Activated T-helper 17 cell treated with anti-CD3 and anti-CD28 coated beads, Interleukin-2, amount 50 U/mL, for 72 hours (primary cell): ENCODE data around the gene PTPRN2. TPM values are rescaled to one million over a fixed set of nuclear protein-coding genes. Genes with fewer than 3 reads are reported as not detected.
"Not testable (repeated sequence)": the region's sequence is repeated elsewhere in the genome, so short reads cannot be mapped to it uniquely, and the experiment has no call there.

ENCODE experiments used
- ATAC-seq: fragments of 150-1000 bp; cut with Tn5 transposase; replicated peaks from 2 replicates; pipeline ENCODE4 v1.10.0; 2021; ENCODE audit warnings: mild to moderate bottlenecking, moderate library complexity
- H3K27ac Mint-ChIP-seq: one replicate; pipeline ENCODE4 v1.8.0; 2022; ENCODE audit warnings: mixed read lengths
- H3K27me3 Mint-ChIP-seq: one replicate; pipeline ENCODE4 v1.8.0; 2022; ENCODE audit warnings: mixed read lengths
- H3K36me3 Mint-ChIP-seq: one replicate; pipeline ENCODE4 v1.8.0; 2022; ENCODE audit warnings: low read depth, mild to moderate bottlenecking, mixed read lengths
- H3K4me1 Mint-ChIP-seq: one replicate; pipeline ENCODE4 v1.8.0; 2022; ENCODE audit warnings: mixed read lengths
- H3K4me3 Mint-ChIP-seq: one replicate; pipeline ENCODE4 v1.8.0; 2022; ENCODE audit warnings: mild to moderate bottlenecking, mixed read lengths
- H3K9me3 Mint-ChIP-seq: one replicate; pipeline ENCODE4 v1.8.0; 2022; ENCODE audit warnings: mixed read lengths
- total RNA-seq, 2 donors: library from RNA; stranded (reverse); gene quantifications; one replicate each; pipeline ENCODE4 v1.2.3, GENCODE V29; 2022

The PTPRN2 gene
- total RNA-seq, 2 donors from 2014 or later = 0.48 to 1.4 TPM

DNA sequence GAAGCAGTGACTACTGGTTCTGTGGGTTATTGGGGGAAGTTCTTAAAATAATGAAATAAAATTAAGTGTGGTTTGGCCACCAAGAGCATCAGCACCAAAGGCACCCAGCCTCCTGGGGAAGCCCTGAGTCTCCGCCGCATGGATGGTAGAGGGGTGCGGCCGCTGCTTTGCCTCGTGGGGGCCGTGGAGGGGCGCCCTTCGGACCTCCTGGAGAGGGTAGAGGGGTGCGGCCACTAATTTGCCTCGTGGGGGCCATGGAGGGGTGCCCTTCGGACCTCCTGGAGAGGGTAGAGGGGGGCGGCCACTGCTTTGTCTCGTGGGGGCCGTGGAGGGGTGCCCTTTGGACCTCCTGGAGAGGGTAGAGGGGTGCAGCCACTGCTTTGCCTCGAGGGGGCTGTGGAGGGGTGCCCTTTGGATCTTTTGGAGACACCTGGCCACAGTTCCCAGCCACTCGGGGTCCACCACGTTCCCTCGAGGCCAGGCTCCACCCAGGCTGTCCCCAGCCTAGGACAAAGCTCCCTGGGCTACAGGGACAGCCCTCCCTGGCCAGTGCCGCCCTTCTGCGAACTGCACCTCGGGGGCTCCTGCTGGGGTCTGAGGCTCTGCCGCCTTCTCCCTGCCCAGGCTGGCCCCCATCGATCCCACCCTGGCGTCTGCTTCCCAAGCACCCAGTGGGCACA, 535.1 kb downstream of the PTPRN2 start:
- no peak overlapping the region for H3K4me3 Mint-ChIP-seq
- no peak for ATAC-seq
- H3K4me1 Mint-ChIP-seq = no peaks in the 10 kb centered on the region
- no peaks in the 10 kb centered on the region for H3K36me3 Mint-ChIP-seq
- H3K9me3 Mint-ChIP-seq = no peaks in the 10 kb centered on the region
- H3K27ac Mint-ChIP-seq = no peak overlapping the region
- peaks cover 2% of the 10 kb centered on the region for H3K27me3 Mint-ChIP-seq

DNA sequence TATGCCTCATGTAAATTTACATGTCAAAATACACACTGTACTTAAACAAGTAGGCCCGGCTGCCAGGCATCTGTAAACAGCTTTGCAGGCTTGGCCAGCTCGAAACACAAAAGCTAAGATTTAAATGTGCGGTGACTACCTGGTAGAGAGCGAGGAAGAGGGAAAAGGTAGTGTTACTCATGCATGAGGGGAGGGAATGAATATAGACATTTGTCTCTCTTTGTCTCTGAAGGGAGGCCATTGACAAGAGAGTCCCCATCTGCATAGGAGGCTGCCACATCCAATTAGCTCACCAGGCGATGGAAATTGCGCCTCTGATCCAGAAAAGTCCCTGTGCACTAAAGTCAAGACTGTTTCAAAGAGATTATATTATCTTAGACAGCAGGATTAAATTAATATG, 535.8 kb downstream of the PTPRN2 start:
- no peaks in the 10 kb centered on the region for H3K4me1 Mint-ChIP-seq
- H3K4me3 Mint-ChIP-seq = no peak overlapping the region
- no peak for ATAC-seq
- H3K36me3 Mint-ChIP-seq = no peaks in the 10 kb centered on the region
- peaks cover 2% of the 10 kb centered on the region for H3K27me3 Mint-ChIP-seq
- H3K9me3 Mint-ChIP-seq = no peaks in the 10 kb centered on the region
- H3K27ac Mint-ChIP-seq = no peak overlapping the region

DNA sequence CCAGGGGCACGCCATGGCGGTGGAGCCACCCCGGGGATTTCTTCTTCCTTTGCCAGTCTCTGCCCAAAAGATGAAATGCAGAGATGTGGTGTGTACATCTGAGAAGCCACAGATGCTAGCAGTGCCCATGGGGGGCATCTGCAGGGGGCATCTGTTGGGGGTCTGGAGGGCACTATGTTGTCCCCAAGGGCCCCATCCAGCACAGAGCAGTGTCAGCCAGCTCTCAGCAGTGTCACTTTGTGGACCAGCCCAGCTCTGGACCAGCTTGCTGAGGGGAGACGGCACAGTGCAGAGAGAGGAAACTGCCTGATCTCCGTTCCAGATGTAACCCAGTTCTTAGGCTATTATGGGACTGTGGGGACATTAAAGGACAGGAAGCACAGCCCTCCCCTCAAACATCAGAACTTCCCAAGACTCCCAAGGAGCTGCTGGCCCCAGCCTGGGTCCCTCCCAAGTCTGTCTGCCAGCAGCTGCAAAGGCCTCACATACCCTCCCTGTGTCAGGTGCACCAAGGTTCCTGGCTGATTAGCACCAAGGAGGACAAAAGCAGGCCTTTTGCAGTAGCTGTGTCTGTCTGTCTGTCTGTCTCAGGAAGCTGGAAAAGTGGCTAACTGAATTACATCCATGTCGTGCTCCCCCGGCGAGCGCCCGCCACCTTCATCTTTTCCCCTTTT, 536.5 kb downstream of the PTPRN2 start:
- H3K27ac Mint-ChIP-seq = no peak overlapping the region
- no peaks in the 10 kb centered on the region for H3K36me3 Mint-ChIP-seq
- no peak overlapping the region for H3K4me3 Mint-ChIP-seq
- H3K27me3 Mint-ChIP-seq = peaks cover 2% of the 10 kb centered on the region
- no peaks in the 10 kb centered on the region for H3K9me3 Mint-ChIP-seq
- H3K4me1 Mint-ChIP-seq = no peaks in the 10 kb centered on the region
- no peak for ATAC-seq

DNA sequence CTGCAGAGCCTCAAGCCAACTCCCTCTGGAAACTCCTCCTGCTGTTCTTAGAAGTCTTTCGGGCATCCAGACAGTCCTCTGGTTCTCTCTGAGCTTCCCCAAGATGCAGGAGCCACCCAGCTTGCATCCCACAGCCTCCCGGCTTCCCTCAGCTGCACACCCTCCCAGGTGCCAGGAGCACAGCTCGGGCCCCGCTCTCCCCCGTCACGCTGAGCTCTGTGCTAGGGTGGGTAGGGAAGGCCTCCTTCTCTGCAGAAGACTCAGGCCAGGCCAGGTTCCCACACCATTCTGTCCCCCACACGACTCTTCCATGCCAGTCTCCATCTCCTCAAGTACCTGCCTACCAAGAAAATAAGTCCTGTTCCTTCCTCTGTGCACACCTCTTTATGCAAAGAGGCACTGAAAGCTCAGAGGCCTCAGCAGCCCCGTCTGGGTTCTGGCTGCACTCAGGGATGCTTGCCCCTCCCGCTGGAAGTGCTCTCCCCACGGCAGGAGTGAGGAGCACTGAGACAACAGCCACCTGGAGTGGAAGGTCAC, 537.1 kb downstream of the PTPRN2 start:
- Mint-ChIP-seq H3K9me3 (no peaks in the 10 kb centered on the region), H3K36me3 (no peaks in the 10 kb centered on the region), H3K27me3 (peaks cover 2% of the 10 kb centered on the region), H3K4me1 (no peaks in the 10 kb centered on the region), H3K27ac (no peak overlapping the region), H3K4me3 (no peak overlapping the region)
- no peak for ATAC-seq

DNA sequence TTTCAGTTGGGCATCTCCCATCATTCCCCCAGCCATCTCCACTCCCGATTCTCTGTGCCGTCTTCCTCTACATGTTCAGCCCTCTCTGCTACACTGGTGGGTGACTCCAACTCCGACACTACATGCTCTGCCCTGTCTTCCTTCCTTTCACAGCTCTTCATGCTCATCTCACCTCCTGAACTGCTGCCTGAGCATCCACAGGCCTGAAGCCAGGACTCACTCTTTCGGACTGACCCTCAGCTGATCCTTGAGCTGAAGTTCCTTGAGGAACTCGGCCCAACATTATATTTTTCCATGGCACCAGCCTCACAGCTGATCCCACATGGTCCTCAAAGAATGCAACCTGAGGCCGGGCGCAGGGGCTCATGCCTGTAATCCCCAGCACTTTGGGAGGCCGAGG, 538.4 kb downstream of the PTPRN2 start:
- Mint-ChIP-seq H3K4me3 (no peak overlapping the region), H3K9me3 (no peaks in the 10 kb centered on the region), H3K36me3 (no peaks in the 10 kb centered on the region), H3K27ac (no peak overlapping the region), H3K27me3 (peaks cover 2% of the 10 kb centered on the region), H3K4me1 (no peaks in the 10 kb centered on the region)
- no peak for ATAC-seq

DNA sequence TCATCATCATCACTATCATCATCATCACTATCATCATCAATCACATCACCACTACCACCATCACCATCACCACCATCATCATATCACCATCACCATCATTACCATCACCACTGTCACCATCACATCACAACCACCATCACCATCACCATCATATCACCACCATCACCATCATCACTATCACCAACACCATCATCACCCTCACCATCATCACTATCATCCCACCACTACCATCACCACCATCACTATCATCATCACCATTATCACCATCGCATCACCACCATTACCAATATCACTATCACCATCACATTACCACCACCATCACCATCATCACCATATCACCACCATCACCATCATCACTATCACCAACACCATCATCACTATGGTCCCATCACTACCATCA, 539.1 kb downstream of the PTPRN2 start:
- Mint-ChIP-seq H3K4me3 (no peak overlapping the region), H3K27me3 (peaks cover 2% of the 10 kb centered on the region), H3K27ac (no peak overlapping the region), H3K9me3 (no peaks in the 10 kb centered on the region), H3K4me1 (no peaks in the 10 kb centered on the region), H3K36me3 (no peaks in the 10 kb centered on the region)
- no peak for ATAC-seq

DNA sequence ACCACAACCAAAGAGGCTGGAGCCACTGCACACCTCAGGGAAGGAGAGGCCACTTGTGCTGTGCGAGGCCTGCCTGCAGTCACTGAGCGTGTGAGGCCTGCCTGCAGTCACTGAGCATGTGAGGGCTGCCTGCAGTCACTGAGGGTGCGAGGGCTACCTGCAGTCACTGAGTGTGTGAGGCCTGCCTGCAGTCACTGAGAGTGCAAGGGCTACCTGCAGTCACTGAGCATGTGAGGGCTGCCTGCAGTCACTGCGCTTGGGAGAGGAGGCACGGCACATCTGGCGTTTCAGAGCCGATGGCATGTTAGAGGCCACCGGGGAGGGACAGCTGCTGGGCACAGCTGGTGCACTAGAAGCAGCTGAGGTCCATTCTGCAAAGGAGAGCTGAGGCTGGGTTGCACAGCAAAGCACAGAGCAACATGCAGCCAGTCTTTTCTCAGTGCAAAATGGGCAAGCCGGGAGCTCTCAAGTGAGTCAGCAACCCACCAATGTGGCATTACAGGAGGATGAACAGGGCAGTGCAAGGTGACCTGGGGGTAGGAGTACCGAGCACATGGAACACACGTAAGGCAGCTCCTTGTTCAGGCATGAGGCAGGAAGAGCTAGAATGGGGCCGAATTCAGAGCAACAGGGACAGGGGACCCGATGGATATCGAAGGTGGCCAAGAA, 540.1 kb downstream of the PTPRN2 start:
- Mint-ChIP-seq H3K4me1 (no peaks in the 10 kb centered on the region), H3K27ac (no peak overlapping the region), H3K36me3 (no peaks in the 10 kb centered on the region), H3K4me3 (no peak overlapping the region), H3K27me3 (peaks cover 2% of the 10 kb centered on the region), H3K9me3 (no peaks in the 10 kb centered on the region)
- no peak for ATAC-seq

DNA sequence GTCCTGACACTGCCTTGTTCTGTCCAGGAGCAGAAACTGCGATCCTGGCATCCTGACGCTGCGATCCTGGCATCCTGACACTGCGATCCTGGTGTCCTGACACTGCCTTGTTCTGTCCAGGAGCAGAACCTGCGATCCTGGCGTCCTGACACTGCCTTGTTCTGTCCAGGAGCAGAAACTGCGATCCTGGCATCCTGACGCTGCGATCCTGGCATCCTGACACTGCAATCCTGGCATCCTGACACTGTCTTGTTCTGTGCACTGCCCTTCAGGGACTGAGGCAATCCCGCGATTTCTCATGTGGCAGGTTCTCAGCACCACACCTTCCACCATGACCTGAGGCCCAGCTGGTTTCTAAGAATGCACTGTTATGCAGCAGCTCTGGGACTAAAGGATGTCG, 541.4 kb downstream of the PTPRN2 start:
- H3K9me3 Mint-ChIP-seq, H3K27me3 Mint-ChIP-seq, H3K27ac Mint-ChIP-seq, H3K36me3 Mint-ChIP-seq, ATAC-seq, H3K4me1 Mint-ChIP-seq, H3K4me3 Mint-ChIP-seq: not testable (repeated sequence)

DNA sequence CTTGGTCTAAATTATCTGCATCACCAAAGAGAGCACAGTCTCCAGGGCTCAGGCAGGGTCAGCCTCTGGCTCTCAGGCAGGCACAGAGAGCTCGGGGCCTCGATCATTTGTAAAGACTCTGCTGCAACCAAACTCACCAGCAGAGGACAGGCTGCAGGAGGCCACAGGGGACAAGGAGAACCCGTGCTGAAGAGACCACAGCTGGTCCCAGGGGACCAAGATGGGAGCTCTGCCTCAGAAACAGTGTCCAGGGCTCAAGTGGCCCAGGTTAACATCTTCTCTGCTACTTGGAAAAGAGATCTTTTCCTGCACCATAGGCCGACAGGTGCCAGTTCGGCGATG, 543.2 kb downstream of the PTPRN2 start:
- Mint-ChIP-seq H3K27ac (no peak overlapping the region), H3K4me3 (no peak overlapping the region), H3K4me1 (no peaks in the 10 kb centered on the region), H3K36me3 (no peaks in the 10 kb centered on the region), H3K9me3 (peaks cover 3% of the 10 kb centered on the region), H3K27me3 (peaks cover 4% of the 10 kb centered on the region)
- ATAC-seq = no peak

DNA sequence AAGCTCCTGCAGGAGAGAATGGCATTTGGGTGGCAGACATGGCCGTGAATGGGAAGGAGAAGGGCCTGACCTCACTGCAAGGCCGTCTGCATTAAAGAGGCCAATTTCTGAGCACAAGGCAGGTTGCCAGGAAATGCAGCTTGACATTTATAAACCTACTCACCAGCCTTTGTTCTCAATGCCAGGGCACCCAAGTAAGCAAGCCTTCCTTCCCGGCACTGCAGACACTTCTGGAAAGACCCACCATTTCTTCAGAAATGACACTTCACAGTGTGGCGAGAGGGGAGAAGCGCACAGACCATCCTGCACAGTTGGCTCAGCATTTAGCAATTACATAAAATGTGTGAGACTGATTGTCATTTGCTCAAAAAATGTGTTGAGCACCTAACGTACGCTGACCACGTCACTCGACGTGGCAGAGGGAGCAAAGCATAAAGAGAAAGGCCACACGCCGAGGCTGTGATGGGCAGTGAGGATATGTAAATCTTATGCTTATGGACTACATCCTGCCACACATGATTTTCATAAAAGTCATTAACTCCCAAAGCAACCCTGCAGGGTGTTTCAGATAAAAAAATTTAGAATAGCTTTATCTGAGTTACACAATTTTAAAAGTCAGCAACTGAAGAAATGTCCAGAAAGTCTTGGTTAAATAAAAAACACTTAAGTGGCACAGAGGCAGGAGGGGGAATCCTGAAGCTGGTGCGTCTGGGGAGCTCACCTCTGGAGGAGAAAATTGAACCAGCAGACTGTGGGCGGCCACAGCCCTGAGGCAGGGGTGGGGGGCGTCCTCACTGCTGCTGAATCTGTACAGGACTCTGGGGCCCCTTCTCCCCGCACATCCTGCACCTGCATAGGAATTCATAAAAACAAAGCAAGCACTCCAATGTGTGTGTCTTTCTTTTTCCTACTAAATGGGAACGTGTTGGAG, 543.8 kb downstream of the PTPRN2 start:
- no peak overlapping the region for H3K4me3 Mint-ChIP-seq
- H3K27me3 Mint-ChIP-seq = peaks cover 4% of the 10 kb centered on the region
- no peak for ATAC-seq
- H3K36me3 Mint-ChIP-seq = no peaks in the 10 kb centered on the region
- peaks cover 3% of the 10 kb centered on the region for H3K9me3 Mint-ChIP-seq
- no peaks in the 10 kb centered on the region for H3K4me1 Mint-ChIP-seq
- H3K27ac Mint-ChIP-seq = no peak overlapping the region

DNA sequence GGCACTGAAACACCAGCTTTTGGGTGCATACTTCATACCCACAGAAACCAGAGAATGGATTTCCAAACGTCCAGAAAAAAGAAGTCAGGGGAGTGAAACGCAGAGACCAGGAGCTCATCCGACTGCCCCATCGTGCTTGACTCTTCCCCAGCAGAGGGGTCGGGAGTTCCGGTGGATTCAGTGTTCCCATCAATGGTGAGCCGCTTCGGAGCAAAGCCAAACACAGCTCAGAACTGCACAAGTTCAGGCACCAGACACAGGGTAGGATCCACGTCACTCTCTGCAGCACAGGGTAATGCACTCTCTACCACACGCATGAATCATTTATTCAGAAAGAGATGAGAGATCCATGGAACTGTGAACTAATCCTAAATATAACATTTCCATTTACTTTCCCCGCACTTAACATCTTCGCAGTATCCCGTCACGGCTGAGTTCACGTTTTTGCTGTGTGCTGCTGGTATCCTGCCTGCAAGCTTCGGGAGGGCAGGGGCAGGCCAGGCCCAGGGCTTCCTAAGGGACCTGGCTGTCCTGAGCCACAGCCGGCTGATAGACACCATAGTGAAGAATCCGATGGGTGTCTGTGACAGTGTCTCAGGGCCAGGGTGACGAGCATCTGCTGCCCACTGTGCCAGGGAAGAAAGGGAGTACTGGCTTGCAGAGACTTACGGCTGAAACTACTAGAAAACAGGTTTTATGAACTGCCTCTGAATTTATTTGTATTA, 545.3 kb downstream of the PTPRN2 start:
- ATAC-seq = no peak
- no peak overlapping the region for H3K4me3 Mint-ChIP-seq
- no peaks in the 10 kb centered on the region for H3K36me3 Mint-ChIP-seq
- H3K9me3 Mint-ChIP-seq = peaks cover 7% of the 10 kb centered on the region
- no peak overlapping the region for H3K27ac Mint-ChIP-seq
- peaks cover 4% of the 10 kb centered on the region for H3K27me3 Mint-ChIP-seq
- H3K4me1 Mint-ChIP-seq = no peaks in the 10 kb centered on the region

DNA sequence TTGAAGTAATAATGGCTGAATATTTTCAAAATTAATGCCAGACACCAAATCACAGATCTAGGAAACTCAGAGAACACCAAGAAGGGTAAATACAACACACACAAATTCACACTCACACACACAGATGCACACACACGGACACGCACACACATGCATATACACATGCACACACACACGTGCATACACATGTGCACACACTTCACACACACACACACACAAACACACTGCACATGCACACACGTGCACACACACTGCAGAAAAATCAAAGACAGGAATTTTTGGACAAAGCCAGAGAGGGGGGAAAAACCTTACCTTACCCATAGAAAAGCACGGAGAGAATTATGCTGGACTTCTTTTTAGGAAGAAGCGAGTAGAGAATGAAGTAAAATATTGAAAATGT, 547.4 kb downstream of the PTPRN2 start:
- Mint-ChIP-seq H3K9me3 (peaks cover 8% of the 10 kb centered on the region), H3K4me1 (no peaks in the 10 kb centered on the region), H3K27ac (no peak overlapping the region), H3K4me3 (no peak overlapping the region), H3K36me3 (no peaks in the 10 kb centered on the region), H3K27me3 (peaks cover 8% of the 10 kb centered on the region)
- ATAC-seq = no peak

DNA sequence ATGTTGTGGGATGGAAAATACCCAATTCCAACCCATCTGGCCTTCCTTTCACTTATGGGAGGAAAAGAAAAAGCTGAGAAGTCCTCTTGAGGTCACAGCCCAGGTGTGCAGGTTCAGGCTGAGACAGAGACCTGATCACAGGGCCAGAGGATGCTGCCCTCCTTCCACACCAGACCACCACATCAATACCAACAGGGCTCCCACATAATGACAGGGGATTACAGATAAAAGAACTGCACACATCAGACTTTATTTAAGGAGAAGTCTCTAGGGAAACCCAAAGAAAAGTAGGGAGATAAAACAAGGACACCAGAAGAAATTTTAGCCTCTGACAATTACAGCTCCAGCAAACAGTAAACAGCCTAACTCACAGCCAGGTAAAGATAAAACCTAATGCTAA, 548.4 kb downstream of the PTPRN2 start:
- no peak overlapping the region for H3K4me3 Mint-ChIP-seq
- H3K9me3 Mint-ChIP-seq = peaks cover 14% of the 10 kb centered on the region
- no peak for ATAC-seq
- no peaks in the 10 kb centered on the region for H3K36me3 Mint-ChIP-seq
- peaks cover 11% of the 10 kb centered on the region for H3K27me3 Mint-ChIP-seq
- no peak overlapping the region for H3K27ac Mint-ChIP-seq
- no peaks in the 10 kb centered on the region for H3K4me1 Mint-ChIP-seq

DNA sequence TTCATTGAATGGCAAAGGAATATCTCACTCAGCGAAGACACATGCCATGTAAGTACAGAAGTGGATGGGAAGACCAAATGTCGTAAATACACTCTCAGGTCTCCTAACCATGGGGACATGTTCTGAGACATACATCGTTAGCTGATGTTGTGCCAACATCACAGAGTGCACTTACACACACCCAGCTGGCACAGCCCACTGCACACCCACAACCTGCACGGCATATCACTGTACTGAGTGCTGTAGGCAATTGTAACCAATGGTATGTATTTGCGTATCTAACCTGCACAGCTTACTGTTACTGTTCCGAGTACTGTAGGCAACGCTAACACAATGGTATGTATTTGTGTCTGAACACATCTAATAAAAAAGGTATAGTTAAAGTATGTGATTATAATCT, 550.4 kb downstream of the PTPRN2 start:
- Mint-ChIP-seq H3K4me1 (no peaks in the 10 kb centered on the region), H3K36me3 (no peaks in the 10 kb centered on the region), H3K9me3 (peaks cover 15% of the 10 kb centered on the region), H3K4me3 (no peak overlapping the region), H3K27ac (no peak overlapping the region), H3K27me3 (peaks cover 15% of the 10 kb centered on the region)
- no peak for ATAC-seq
